HG03520 (cell line): ENCODE data around the gene RNF208.
"Not testable (repeated sequence)": the region's sequence is repeated elsewhere in the genome, so short reads cannot be mapped to it uniquely, and the experiment has no call there.

ENCODE experiments used
- ATAC-seq: cut with Tn5 transposase; IDR thresholded peaks from one replicate; pipeline ENCODE4 v1.9.1; 2021; ENCODE audit warnings: mild to moderate bottlenecking, moderate library complexity; ENCODE audit not compliant: unreplicated experiment

RNF208 gene

DNA sequence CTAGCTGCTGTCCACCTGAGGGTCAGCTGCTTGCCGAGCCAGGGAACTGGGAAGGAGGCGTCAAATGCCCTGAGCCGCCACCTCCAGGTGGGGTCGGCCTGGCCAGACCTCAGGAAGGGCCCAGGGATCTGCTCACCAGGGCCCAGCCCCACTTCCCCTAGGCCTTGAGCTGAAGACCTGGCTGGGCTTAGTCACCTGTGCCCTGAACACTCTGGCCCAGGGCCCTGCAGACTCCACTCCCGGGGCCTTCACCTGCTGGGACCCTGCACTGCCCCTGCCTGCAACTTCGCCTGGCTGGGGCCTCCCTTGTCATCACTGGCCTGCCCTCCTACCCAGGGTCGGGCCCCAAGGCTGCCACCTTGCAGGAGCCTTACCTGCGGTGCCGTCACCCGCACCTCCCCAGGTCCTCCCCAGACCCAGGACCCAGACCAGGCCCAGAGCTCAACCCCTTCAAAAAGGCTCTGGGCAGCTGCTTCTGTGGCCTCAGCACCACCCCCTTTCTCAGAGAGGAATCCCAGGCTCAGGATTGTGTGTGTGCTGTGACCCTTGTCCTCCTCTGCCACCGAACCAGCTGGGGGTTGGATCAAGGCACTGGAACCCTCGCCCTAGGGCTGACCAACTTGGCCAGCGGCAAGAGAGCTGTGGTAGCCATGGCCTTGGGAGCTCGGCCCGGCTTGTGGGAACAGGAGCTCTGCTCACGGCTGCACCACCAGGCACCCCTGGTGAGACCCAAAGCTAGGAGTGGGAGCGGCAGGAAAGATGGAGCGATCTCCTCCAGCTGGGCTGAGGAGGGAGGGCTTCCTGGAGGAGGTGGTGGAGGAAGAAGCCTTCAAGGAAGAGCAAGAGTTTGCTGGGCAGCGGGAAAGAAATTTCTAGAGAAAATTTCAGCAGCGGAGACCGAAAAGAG is 31.9 kb upstream of the RNF208 start:
- ATAC-seq: no peak

DNA sequence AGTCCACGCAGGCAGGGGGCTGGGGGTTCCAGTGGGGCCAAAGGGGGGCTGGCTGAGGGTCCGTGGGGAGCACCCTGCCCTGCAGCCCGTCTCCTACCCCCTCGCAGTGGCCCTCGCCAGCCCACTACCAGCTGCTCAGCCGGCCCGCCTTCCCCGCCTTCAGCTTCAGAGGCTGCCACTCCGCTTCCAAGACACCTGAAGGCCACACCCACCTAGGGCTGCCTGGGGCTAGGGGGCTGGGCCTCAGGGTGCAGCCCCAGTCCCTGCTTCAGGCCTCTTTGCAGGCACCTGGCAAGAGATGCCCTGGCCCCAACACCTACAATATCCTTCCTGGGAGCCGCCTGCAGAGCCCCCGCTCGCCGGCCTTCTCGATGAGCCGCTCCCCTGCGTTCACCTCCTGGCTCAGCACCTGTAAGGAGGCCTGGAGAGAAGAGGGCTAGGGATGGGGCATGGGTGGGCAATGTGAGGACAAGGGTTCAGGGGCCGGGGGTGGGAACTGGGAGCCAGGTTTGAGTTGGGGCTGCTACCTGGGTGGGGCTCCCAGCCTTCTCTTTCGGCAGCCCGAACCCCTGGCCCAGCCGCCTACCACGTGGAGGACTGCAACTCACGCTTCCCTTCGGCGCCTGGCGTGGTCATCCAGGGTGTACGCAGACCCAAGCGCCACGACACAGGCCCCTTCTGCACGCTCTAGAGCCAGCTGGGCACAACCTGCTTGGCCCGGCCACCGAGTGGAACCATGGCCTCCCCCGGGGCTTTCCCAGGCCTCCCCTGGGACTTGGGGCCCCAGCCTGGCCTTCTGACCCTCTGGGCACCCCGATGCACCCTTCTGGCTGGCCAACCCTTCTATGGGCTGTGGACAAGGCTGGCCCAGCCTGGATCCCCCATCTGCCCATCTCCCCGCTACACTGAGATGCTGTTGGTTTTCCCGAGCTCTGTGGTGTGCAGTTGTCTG is 30.8 kb upstream of the RNF208 start:
- no peak for ATAC-seq

DNA sequence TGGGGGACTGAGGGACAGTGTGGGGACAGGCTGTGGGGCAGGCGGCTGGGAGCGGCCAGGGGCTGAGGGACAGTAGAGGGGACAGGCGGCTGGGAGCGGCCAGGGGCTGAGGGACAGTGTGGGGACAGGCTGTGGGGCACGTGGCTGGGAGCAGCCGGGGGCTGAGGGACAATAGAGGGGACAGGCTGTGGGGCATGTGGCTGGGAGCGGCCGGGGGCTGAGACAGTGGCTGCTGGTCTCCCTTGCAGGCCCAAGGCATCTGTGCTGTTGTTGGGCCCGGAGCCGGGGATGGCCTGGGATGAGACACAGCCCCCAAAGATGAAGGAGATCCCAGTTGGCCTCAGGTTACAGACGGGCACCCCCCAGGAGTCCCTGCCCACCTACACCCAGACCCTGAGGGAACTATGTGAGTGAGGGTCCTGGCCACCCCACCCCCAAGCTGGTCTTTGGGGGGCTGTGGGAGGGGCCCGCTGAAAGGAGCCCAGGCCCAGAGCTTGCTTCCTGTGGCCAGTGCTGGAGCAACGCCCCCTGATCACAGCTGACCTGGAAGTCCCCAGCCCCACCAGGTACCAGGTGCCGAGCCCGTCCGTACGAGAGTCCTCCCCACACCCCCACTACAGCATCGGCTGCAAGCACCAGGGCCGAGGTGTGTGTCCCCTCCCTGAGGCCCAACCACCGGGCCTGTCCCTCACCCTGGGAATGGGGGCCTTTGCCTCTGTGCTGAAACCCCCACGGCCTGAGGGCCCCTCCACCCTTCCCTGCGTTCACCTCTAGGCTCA is 29.6 kb upstream of the RNF208 start:
- ATAC-seq: no peak

DNA sequence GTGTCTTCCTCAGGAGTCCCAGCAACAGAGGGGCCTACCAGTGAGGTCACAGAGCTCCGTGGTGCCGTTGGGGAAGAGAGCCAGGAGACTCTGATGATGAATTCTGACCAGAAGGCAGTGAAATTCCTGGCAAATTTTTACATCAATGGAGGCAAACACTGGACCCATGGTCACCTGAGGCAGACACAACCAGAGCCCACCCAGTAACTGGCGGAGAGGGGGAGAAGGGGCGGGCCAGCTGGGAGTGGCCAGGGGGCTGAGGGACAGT is 29.1 kb upstream of the RNF208 start, which contains the start of gene STPG3:
TSS of gene STPG3 (plus strand) at position 93 of the 268 bp plus-strand sequence. CDS start at position 94, 1 bp downstream.
- no peak for ATAC-seq

DNA sequence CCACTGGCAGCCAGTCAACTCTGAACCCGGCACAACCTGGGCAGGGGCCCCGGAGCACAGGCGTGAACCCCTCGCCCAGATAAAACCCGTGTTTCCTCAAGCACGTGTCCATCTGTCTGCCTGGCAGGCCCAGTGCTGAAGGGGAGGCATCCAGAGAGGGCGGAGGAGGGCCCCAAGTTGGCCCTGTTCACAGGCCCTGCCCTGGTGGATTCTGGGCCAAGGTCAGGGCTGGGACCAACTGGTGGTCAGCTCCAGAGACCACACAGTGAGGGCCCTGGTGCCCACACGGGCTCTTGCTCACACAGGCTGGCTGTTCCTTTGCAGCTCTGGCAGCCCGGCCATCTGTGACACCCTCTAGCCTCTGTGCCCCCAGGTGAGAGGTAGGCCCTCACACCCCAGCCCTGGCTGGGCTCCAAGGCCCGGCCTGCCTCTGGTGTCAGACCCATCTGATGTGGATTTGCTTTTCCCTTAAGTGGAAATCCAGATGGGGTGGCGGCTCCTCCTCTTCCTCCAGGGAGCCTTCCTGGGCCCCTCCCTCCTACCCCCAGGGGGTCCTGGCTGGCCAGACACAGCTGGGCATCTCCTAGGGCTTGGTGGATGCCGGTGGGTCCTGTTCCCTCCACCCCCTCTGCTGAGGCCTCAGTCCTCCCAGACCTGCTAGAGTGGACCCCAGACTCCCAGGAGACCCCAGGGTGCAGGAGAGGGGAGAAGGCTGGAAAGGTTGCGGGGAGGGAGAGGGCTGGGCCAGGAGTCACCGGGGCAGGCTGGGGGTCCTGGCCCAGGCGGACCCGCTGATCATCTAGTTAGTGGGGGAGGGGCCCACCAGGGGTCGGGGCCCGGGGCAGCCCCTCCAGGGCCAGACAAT is 28.5 kb upstream of the RNF208 start:
- no peak for ATAC-seq

DNA sequence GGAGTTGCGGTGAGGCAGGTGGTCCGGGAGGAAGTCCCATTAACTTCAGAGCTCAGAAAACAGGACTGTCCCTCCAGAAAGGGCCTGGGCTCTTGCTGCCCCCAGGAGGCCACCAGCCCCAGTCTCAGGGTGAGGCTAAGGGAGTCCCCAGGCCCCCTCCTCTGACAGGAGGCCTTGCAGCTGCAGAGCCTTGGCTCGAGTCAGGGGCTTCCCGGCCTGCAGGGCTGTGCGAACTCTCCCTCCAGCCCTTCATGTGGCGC is 25.8 kb upstream of the RNF208 start:
- ATAC-seq: no peak

DNA sequence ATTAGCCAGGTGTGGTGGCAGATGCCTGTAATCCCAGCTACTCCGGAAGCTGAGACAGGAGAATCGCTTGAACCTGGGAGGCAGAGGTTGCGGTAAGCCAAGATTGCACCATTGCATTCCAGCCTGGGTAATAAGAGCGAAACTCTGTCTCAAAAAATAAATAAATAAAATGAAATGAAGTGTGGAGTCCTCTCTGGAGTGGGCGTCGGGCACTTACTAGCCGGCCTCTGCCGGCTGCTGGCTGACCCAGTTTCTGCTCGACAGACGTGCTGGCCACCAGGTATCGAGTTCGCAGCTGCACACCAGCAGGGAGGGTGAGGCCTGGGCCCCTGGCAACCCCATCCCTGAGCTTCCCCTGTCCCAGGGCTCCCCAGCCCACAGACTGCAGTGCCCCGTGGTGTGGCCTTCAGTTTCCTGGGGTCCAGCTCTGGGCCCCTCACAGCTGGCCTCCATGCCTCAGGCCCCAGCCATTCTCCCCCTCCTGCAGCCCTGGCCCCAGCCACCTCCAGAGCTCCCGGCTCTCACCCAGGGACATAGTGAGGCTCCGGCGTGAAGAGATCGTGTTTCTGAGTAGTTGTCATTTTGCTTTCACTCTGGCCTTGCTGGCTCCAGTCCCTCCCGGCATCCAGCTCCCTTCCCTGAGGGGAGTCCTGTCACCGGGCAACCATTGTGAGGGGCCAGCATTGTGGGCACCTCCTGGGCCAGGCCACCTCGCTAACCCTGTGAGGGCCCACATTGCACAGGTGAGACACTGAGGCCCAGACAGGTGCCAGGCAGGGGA is 25.3 kb upstream of the RNF208 start:
- ATAC-seq: no peak

DNA sequence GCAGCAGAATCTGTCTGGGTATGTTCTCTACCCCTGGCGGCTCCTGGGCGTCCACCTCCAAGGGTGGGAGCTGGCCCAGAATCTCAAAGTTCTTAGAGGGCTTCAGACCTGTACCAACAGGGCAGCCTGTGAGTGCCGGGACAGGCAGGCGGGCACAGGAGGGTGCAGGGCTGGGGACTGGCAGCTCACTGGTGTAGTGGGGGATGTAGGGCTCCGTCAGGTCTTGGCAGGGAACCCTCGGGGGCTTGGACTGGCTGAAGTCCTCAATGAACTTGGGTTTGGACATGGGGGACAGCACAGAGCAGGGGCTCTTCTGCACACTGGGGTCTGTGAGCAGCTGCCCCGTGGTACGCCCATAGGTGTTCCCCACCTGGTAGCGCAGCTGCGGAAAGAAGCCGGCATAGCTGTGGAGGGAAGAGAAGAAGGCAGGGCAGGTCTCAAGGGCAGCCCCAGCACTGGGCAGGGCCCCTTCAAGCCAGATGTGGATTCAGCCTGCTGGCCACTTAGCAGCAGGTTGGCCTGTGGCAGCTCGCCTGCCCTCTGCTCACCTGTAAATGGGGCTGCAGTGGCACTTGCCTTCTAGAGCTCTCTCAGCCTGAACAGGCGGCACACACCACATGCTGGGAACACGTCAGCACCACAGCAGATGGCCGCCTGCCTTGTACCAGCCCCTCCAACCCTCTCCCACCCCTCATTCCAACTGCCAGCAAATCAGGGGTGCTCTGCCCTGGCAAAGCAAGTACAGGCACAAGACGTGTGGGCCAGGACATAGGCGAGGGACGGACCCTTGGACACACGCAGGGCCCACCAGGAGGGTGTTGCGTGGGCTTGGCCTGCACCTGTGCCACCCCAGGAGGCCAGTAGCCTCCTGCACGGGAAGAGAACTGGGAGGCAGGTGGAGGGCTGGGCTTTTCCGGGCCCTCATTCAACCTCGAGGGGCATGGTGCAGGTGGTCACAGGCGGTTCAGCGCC is 23.7 kb upstream of the RNF208 start:
- ATAC-seq: no peak

DNA sequence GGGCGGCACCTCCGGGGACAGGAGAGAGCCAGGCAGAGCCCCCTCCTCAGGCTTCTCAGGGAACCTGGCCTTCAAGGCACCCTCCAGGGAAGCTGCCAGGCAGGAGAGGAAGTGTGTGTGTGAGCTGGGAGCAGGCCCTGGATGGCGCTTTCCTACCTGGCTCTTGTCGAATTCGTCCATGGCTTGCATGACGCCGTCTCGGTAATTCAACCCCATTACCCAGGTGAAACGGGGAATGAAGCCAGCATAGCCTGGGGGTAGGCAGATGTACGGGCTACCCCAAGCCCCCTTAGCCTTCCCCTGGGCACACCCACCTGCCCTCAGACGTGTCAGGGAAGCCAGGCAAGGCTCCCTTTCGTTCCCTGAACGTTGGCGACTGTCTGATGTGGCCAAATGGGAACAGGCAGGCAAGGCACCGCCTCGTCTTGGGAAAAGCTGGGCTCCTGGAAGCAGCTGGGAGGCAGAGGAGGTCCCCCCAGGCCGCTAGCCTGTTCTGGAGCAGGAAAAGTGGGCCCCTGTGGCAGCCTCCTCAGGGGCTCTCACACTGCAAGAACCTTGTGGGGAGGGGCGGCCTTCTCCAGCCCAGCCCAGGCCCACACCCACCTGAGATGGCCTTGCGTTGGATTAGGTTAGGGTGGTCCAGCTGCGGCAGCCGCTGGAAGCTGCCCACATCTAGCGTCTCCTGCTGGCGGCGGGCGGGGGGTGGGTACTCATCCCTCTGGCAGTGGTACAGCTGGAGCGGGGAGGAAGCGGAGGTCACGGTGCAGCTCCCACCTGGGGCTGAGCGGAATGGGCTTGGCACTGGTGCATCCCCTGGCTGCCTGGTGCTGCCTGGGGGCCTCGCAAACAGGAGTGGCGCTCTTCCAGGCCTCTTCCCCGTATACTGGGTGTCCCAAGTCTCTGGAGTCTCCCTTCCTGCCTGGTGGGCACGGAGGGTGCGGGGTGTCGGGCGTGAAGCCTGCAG is 22.7 kb upstream of the RNF208 start:
- no peak for ATAC-seq

DNA sequence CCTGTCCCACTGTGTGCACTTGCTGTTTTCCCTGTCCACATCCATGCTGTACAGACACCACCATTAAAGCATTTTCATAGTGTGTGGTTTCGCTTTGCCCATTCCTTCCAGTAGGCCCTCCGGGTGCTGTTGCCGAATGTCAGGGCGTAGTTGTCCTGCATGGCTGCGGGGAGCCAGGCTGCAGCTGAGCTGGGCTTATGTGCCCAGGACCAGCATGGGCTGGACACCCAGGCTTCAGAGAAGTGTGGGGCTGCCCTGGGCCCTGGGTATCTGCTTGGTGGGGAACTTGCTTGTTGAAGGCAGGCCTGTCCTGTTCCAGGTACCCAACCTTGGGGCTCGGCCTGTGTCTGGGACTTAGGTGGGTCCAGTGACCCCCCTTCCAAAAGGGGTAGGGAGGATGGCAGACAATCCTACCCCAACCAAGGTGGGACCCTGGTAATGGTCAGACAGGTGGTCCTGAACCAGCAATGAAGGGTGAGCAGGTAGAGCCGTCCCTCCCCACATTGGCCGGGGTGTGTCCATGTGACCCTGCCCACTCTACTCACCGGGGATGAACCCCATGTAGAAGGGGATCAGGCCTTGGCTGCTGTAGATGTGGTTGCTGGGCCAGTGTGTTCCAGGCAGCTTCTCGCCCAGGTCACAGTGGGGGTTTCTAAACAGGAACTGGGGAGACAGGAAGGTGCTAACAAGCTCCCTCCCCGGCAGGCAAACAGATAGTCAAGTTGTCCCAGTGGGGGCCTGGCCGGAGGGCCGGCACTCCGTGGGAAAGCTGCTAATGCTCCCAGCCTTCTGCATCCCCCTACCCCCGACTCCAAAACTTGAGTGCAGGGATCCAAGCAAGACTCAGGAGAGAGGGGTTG is 21.8 kb upstream of the RNF208 start:
- ATAC-seq: no peak

DNA sequence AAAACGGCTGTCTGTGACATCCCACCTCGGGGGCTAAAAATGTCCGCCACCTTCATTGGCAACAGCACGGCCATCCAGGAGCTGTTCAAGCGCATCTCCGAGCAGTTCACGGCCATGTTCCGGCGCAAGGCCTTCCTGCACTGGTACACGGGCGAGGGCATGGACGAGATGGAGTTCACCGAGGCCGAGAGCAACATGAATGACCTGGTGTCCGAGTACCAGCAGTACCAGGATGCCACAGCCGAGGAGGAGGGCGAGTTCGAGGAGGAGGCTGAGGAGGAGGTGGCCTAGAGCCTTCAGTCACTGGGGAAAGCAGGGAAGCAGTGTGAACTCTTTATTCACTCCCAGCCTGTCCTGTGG is 21.2 kb upstream of the RNF208 start:
- ATAC-seq: not testable (repeated sequence)

DNA sequence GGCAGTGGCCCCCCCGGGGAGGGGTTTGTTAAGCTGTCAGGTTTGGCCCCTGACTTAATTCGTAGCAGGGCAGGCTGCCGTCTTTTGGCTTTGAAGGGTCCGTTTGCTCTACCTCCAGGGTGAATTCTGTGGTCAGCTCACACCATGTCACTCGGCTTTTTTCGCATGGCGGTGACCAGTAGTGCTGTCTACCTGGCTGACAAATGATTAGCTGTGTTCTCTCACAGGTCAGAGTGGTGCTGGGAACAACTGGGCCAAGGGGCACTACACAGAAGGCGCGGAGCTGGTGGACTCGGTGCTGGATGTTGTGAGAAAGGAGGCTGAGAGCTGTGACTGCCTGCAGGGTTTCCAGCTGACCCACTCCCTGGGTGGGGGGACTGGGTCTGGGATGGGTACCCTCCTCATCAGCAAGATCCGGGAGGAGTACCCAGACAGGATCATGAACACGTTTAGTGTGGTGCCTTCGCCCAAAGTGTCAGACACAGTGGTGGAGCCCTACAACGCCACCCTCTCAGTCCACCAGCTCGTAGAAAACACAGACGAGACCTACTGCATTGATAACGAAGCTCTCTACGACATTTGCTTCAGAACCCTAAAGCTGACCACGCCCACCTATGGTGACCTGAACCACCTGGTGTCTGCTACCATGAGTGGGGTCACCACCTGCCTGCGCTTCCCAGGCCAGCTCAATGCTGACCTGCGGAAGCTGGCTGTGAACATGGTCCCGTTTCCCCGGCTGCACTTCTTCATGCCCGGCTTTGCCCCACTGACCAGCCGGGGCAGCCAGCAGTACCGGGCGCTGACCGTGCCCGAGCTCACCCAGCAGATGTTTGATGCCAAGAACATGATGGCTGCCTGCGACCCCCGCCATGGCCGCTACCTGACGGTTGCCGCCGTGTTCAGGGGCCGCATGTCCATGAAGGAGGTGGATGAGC is 20.5 kb upstream of the RNF208 start:
- ATAC-seq: no peak

DNA sequence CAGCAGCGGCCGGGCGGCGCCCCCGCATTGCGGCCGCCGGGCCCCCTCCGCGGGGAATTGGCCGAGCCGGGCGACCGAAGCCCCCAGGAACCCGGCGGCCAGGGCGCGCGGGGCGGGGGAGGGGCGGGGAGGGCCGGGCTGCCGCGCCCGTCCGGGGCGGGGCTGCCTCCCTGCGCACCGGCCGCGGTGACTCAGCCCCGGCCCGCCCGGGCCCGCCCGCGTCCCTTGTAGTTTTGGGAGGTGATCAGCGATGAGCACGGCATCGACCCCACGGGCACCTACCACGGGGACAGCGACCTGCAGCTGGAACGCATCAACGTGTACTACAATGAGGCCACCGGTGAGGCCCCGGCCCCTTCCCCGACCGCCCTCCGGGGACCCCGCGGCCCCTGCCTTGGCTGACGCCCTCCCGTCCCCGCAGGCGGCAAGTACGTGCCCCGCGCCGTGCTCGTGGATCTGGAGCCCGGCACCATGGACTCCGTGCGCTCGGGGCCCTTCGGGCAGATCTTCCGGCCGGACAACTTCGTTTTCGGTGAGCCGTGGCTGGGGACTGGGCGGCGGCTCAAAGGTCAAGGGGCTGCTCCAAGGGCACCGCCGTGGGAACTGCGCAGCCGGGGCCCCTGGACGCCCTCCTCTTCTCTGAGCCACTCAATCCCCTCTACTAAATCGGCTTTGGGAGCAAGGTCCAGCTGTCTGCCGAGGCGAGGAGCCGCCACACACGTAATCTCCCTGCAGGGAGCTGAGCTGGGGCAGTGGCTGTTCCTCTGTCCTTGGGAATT is 19.6 kb upstream of the RNF208 start:
- peak; percentile 9 for ATAC-seq

DNA sequence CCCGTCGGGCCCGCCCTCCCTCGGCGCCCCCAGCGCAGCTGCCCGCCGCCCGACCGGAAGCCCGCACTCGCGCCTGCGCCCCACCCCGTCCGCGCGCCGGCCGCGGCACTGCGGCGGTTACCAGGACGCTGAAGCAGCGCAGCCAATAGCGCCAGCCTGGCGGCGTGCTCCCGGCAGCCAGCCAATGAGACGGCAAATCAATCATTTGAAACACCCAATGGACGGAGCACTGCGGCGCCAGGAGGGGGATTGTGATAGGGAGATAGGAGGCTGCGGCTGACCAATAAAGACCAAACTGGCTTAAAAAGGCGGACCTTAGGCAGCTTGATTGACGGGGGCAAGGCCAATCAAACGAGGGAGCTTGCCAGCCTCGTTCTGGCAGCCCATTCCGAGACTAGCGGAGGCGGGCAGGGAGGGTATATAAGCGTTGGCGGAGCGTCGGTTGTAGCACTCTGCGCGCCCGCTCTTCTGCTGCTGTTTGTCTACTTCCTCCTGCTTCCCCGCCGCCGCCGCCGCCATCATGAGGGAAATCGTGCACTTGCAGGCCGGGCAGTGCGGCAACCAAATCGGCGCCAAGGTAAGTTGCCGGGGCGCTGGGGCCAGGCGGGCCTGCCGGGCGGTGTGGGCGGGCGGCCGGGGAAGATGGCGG is 18.9 kb upstream of the RNF208 start, which contains the start of gene TUBB4B:
TSS of gene TUBB4B (plus strand) at position 447 of the 649 bp plus-strand sequence. CDS start at position 521, 74 bp downstream.
- ATAC-seq: peak; percentile 65
